Measurements from ENCODE around the gene ZNF256. TPM values are rescaled to one million over a fixed set of nuclear protein-coding genes. Genes with fewer than 3 reads are reported as not detected.

ZNF256 gene
- 17.3 TPM for total RNA-seq

GRCh38 chr19:57947419-57948134, at the start of gene ZNF256:
TSS of gene ZNF256 (minus strand) at chr19:57947706. CDS start at chr19:57947474, 232 bp downstream.

GRCh38 chr19:57974434-57974833, 26.9 kb upstream of the ZNF256 start, which contains the start of gene C19orf18:
TSS of gene C19orf18 (minus strand) at chr19:57974534. CDS start at chr19:57974432, 102 bp downstream.

GRCh38 chr19:57934820-57935665, 12.5 kb downstream of the ZNF256 start, which contains the start of gene ZNF418:
TSS of gene ZNF418 (minus strand) at chr19:57935402. CDS start at chr19:57933822, 1,580 bp downstream.

GRCh38 chr19:57916168-57916995, 31.1 kb downstream of the ZNF256 start, which contains the start of gene ZNF417:
TSS of gene ZNF417 (minus strand) at chr19:57916592. CDS start at chr19:57916411, 181 bp downstream.

Other genes with a start within 250 kb of the ZNF256 start
- 31.4 TPM for gene ZNF154, start 238.5 kb downstream of the ZNF256 start, total RNA-seq
- 27.0 TPM for gene ZNF671, start 220.1 kb downstream of the ZNF256 start, total RNA-seq
- gene ZNF776, start 200.9 kb downstream of the ZNF256 start, total RNA-seq: 43.6 TPM
- 42.2 TPM for gene ZNF586, start 178.0 kb downstream of the ZNF256 start, total RNA-seq
- 12.0 TPM for gene ZNF552, start 132.8 kb downstream of the ZNF256 start, total RNA-seq
- gene ZNF587B, start 117.4 kb downstream of the ZNF256 start, total RNA-seq: 14.3 TPM
- 33.0 TPM for gene ZNF587, start 97.8 kb downstream of the ZNF256 start, total RNA-seq
- gene ZNF814, start 58.7 kb downstream of the ZNF256 start, total RNA-seq: 29.5 TPM
- gene ZNF417, start 31.1 kb downstream of the ZNF256 start, total RNA-seq: 33.2 TPM
- gene ZNF418, start 12.3 kb downstream of the ZNF256 start, total RNA-seq: 47.1 TPM
- gene C19orf18, start 26.8 kb upstream of the ZNF256 start, total RNA-seq: not detected
- 45.0 TPM for gene ZNF606, start 55.1 kb upstream of the ZNF256 start, total RNA-seq
- gene ZSCAN1, start 86.3 kb upstream of the ZNF256 start, total RNA-seq: 1.6 TPM
- 13.4 TPM for gene ZNF135, start 111.6 kb upstream of the ZNF256 start, total RNA-seq
- 126 TPM for gene ZSCAN18, start 150.5 kb upstream of the ZNF256 start, total RNA-seq
- gene ZNF329, start 203.1 kb upstream of the ZNF256 start, total RNA-seq: 34.8 TPM
- 20.8 TPM for gene ZNF274, start 235.4 kb upstream of the ZNF256 start, total RNA-seq